ENCODE results near the gene TSC22D2.

- no peak for TF ChIP-seq EZH2 (IDR thresholded peaks at IDR 0.05; ENCODE audit: insufficient read depth, poor library complexity, severe bottlenecking)
- TF ChIP-seq EZH2phosphoT487 (IDR thresholded peaks at IDR 0.05; ENCODE audit: insufficient read depth, low read depth), result no peak
Observed at GRCh38 chr3:150495563-150496168, 87.6 kb downstream of the TSC22D2 start.

Measured in GM23248 (cell line).